ENCODE measurements around the gene CROT.

CROT gene

DNA sequence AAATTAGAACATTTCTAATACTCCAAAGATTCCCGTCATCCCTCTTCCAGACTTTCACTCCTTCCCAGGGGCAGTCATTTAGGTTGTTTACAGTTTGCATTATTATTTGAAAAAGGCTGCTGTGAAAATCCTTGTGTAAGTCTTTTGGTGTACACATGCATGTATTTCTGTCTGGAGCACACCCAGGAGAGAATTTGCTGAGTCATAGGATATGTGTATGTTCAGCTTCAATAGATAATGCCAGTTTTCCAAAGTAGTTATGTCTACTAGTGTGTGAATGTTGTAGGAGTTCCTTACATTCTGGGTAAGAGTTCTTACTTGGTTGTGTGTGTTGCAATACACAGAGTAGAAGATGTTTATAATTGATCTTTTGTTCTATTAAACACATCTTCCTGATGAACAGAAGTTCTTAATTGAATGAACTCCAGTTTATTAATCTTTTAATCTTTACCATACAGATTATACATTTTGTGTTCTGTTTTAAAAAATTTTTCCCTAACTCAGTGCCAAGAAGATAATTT is 25.3 kb downstream of the CROT start:
- Histone ChIP-seq H3K79me2 (ENCODE audit: insufficient read depth, low read length) (no peaks in the 10 kb centered on the region), H3K4me2 (ENCODE audit: low read depth, low read length, poor library complexity, severe bottlenecking) (no peak overlapping the region), H3K4me1 (ENCODE audit: insufficient read depth, low read length, poor library complexity, severe bottlenecking) (no peaks in the 10 kb centered on the region), H4K20me1 (ENCODE audit: insufficient read depth, low read length, poor library complexity, severe bottlenecking) (no peaks in the 10 kb centered on the region), H3F3A (ENCODE audit: low read depth) (no peaks in the 10 kb centered on the region), H3K4me3 (ENCODE audit: low read length, poor library complexity, severe bottlenecking) (no peak overlapping the region), H3K9me3 (ENCODE audit: insufficient read depth, low read depth, low read length) (no peaks in the 10 kb centered on the region), H3K36me3 (ENCODE audit: insufficient read depth, low read length) (no peaks in the 10 kb centered on the region), H3K9me2 (replicated peaks; ENCODE audit: low read depth, low read length) (no peaks in the 10 kb centered on the region), H3K27me3 (ENCODE audit: insufficient read depth, low read length, poor library complexity, severe bottlenecking) (no peaks in the 10 kb centered on the region), H2AFZ (ENCODE audit: low read length) (no peak overlapping the region), H3K9ac (ENCODE audit: low read depth, low read length, poor library complexity, severe bottlenecking) (no peak overlapping the region)
- TF ChIP-seq, protein P1, sequence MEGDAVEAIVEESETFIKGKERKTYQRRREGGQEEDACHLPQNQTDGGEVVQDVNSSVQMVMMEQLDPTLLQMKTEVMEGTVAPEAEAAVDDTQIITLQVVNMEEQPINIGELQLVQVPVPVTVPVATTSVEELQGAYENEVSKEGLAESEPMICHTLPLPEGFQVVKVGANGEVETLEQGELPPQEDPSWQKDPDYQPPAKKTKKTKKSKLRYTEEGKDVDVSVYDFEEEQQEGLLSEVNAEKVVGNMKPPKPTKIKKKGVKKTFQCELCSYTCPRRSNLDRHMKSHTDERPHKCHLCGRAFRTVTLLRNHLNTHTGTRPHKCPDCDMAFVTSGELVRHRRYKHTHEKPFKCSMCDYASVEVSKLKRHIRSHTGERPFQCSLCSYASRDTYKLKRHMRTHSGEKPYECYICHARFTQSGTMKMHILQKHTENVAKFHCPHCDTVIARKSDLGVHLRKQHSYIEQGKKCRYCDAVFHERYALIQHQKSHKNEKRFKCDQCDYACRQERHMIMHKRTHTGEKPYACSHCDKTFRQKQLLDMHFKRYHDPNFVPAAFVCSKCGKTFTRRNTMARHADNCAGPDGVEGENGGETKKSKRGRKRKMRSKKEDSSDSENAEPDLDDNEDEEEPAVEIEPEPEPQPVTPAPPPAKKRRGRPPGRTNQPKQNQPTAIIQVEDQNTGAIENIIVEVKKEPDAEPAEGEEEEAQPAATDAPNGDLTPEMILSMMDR (conservative IDR thresholded peaks at IDR 0.05; ENCODE audit: low read length) = no peak
- no peak for TF ChIP-seq EZH2phosphoT487 (IDR thresholded peaks at IDR 0.05; ENCODE audit: borderline replicate concordance)

DNA sequence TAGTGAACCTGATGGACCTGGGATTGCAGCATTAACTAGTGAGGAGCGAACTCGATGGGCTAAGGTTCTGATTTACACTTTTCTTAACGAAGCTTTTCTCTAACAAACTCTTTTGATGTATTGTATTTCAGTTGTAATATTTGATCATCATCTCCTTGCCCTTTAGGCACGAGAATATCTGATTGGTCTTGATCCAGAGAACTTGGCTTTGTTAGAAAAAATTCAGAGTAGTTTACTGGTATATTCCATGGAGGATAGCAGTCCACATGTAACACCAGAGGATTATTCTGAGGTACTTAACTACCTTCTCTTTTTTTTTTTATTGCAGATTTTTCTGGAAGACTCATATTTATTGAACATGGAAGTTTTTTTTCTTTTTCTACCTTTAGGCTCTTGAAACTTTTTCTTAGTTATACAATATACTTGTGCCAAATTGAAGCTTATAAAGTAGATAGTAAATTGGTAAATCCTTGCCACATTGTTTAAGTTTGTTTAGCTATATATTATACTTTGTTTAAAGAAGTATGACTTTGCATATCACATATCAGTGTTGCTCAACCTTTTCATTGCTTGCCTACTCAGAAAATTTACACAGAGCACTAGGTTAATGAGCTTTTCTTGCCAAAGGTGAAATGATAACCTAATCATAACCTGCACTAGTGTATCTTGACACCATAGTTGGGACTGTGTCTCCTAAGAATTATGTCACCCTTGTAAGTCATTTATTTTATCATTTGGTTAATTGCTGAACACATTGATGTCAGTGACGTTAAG is 30.4 kb downstream of the CROT start:
- no peaks in the 10 kb centered on the region for H3K79me2 ChIP-seq (ENCODE audit: insufficient read depth, low read length)
- no peak overlapping the region for H3K9ac ChIP-seq (ENCODE audit: low read depth, low read length, poor library complexity, severe bottlenecking)
- no peak overlapping the region for H2AFZ ChIP-seq (ENCODE audit: low read length)
- H3K4me2 ChIP-seq (ENCODE audit: low read depth, low read length, poor library complexity, severe bottlenecking) = no peak overlapping the region
- H3K27me3 ChIP-seq (ENCODE audit: insufficient read depth, low read length, poor library complexity, severe bottlenecking) = no peaks in the 10 kb centered on the region
- no peak overlapping the region for H3K4me3 ChIP-seq (ENCODE audit: low read length, poor library complexity, severe bottlenecking)
- H3K4me1 ChIP-seq (ENCODE audit: insufficient read depth, low read length, poor library complexity, severe bottlenecking) = no peaks in the 10 kb centered on the region
- H3F3A ChIP-seq (ENCODE audit: low read depth) = no peaks in the 10 kb centered on the region
- no peaks in the 10 kb centered on the region for H3K9me3 ChIP-seq (ENCODE audit: insufficient read depth, low read depth, low read length)
- H3K36me3 ChIP-seq (ENCODE audit: insufficient read depth, low read length) = no peaks in the 10 kb centered on the region
- no peaks in the 10 kb centered on the region for H4K20me1 ChIP-seq (ENCODE audit: insufficient read depth, low read length, poor library complexity, severe bottlenecking)
- no peaks in the 10 kb centered on the region for H3K9me2 ChIP-seq (replicated peaks; ENCODE audit: low read depth, low read length)
- TF ChIP-seq, protein P1 (conservative IDR thresholded peaks at IDR 0.05; ENCODE audit: low read length) = no peak
- TF ChIP-seq EZH2phosphoT487 (IDR thresholded peaks at IDR 0.05; ENCODE audit: borderline replicate concordance) = no peak

DNA sequence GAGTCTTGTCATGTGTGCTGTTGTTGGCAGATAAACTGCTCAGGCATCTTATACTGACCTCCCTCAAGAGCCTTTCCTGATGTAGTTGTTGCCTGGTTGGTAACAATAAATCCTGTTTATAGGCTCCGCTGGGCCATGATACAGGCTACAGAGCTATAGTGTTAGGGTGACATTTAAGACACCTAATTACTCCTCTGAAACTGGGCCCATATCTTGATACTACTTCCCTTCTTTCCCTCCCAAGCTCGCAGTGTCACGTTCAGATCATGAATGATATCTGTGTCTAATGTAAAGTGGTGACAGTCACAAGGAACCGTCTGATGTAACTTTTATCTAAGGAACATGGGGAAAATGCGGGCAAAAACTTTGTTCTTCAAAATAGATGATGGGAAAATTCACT is 35.4 kb downstream of the CROT start:
- no peaks in the 10 kb centered on the region for H3K4me1 ChIP-seq (ENCODE audit: insufficient read depth, low read length, poor library complexity, severe bottlenecking)

More for the DNA sequence above, 35.4 kb downstream of the CROT start:
- H3K9me2 ChIP-seq (replicated peaks; ENCODE audit: low read depth, low read length) = no peaks in the 10 kb centered on the region
- no peaks in the 10 kb centered on the region for H3K79me2 ChIP-seq (ENCODE audit: insufficient read depth, low read length)
- no peak overlapping the region for H3K4me3 ChIP-seq (ENCODE audit: low read length, poor library complexity, severe bottlenecking)
- H3F3A ChIP-seq (ENCODE audit: low read depth) = no peaks in the 10 kb centered on the region
- H4K20me1 ChIP-seq (ENCODE audit: insufficient read depth, low read length, poor library complexity, severe bottlenecking) = no peaks in the 10 kb centered on the region
- peaks cover 6% of the 10 kb centered on the region; the same call in 1 of the 2 replicates for H3K36me3 ChIP-seq (ENCODE audit: insufficient read depth, low read length)
- no peak overlapping the region for H2AFZ ChIP-seq (ENCODE audit: low read length)
- H3K9ac ChIP-seq (ENCODE audit: low read depth, low read length, poor library complexity, severe bottlenecking) = no peak overlapping the region
- TF ChIP-seq EZH2phosphoT487 (IDR thresholded peaks at IDR 0.05; ENCODE audit: borderline replicate concordance) = no peak
- TF ChIP-seq, protein P1 (conservative IDR thresholded peaks at IDR 0.05; ENCODE audit: low read length) = no peak
- no peaks in the 10 kb centered on the region for H3K27me3 ChIP-seq (ENCODE audit: insufficient read depth, low read length, poor library complexity, severe bottlenecking)
- no peaks in the 10 kb centered on the region for H3K9me3 ChIP-seq (ENCODE audit: insufficient read depth, low read depth, low read length)
- no peak overlapping the region for H3K4me2 ChIP-seq (ENCODE audit: low read depth, low read length, poor library complexity, severe bottlenecking)
